ENCODE measurements around the gene MAML3.

MAML3 gene

GRCh38 chr4:140071806-140072205, 82.2 kb downstream of the MAML3 start:
- no peak for DNase-seq (ENCODE audit: low read depth, low spot score)

GRCh38 chr4:140070973-140071372, 83.0 kb downstream of the MAML3 start:
- DNase-seq (ENCODE audit: low read depth, low spot score): no peak

DNA sequence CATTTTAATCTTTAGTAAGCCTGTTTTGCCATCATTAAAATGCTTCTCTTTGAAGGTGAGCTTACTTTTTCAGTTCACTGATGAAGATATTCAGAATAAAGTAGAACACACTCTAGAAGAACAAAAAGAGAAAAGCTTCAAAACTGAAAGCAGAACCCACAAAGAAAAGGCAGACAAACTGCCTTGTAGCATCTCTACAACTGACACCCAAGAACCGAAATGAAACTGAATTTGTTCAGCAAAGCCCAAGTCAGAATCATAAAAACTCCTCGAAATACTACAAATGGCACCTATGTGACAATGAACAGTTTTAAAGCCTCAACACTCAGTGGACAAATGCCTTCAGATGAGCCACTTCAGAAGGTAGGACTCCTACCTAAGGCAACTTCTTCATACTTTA, 83.6 kb downstream of the MAML3 start:
- DNase-seq (ENCODE audit: low read depth, low spot score): no peak

DNA sequence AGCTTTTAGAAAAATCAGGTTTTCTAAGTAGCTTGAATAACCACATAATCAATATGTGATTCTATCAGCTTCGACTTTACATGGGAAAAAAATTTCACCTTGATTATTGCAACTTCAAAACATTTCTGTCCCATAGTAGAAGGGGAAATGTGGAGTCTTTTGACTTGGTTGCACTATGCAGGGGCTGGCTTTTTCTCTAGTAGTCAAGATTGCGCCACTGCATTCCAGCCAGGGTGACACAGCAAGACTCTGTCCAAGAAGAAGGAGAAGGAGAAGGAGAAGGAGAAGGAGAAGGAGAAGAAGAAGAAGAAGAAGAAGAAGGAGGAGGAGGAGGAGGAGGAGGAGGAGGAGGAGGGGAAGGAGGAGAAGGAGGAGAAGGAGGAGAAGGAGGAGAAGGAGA, 84.9 kb downstream of the MAML3 start:
- no peak for DNase-seq (ENCODE audit: low read depth, low spot score)

- no peak for DNase-seq (ENCODE audit: low read depth, low spot score)
Observed at GRCh38 chr4:140068271-140068670, 85.7 kb downstream of the MAML3 start.

- no peak for DNase-seq (ENCODE audit: low read depth, low spot score)
Observed at GRCh38 chr4:140066031-140066930, 87.7 kb downstream of the MAML3 start.

DNA sequence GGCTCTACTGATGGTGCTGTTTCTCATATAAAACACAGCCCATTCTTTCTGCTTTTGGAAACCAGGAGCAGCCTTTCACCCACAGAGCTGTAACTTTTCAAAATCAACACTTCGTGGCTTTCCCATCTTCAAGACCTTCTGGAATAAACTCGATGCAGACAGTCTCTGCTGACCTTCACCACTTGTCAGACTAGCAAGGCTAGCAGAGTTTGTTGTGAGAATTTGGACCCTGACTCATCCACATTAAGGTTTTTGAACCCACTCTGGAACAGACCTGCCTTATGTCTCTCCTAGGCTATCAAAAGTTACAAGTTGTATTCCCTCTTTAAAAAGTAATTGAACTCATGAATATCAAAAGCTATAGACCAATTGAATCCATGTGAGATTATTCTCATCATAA, 88.6 kb downstream of the MAML3 start:
- no peak for DNase-seq (ENCODE audit: low read depth, low spot score)

DNA sequence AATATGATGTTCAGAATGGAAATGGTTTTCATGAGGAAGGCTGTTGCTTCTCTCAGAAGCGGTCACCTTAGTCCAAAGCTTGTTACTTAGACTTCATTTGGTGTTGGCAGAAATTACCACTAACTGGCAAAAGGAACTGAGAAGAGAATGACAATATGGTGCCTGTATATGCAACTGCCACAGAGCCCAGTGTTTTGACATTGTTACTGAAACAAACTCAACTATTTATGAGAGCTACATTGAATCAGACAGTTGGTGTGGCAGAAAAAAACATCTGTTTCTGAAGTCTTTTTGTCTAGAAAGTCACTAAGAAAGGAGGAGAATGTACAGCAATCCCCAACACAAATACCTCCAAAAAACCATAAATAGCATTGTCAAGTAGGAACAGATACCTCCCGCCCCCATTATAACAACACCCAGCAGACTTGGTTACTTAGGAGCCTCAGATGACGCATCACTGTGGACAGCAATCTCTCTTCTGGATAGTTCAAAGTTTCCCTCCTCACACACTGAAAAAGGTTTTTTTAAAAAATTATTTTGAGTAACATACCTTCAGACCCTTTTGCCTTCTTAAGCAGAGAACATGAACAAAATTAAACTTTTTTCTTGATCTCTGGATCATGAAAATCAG, 92.2 kb downstream of the MAML3 start:
- no peak for DNase-seq (ENCODE audit: low read depth, low spot score)

DNA sequence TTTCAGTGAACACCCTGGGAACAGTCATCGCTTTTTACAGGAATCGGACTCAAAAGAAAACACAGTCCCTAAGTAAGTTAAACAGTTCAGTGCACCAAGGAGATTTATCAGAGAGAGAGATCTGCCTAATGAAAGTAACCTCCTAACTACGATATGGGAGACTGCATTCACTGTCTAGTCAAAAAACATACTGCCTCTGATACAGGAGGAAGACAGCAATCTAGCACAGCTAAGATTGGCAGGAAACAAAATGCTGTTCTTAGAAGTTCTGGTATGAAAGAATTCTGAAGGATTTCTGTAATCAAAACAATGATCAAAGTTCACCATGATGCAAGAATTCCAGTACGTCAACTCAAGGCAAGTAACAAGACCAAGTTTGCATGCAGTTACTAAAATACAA, 92.8 kb downstream of the MAML3 start:
- no peak for DNase-seq (ENCODE audit: low read depth, low spot score)

DNA sequence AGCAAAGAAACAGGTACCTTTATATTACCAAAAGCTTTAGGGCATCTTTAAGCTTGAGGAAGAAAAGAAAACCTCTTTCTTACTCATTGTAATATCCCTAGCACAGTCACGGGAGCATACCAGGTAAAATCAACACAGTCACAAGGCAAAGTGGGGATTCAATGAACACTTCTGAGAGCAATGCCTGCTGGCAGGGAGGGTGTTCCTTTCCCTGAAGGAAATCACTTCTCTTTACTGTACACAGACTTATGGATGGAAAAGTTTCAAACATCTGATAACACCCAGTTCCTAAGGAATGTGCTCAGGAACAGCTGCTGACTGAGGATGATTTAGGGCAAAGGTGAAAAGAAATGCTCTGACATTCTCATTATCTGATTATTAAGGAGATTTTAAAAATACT, 94.8 kb downstream of the MAML3 start:
- no peak for DNase-seq (ENCODE audit: low read depth, low spot score)

- no peak for DNase-seq (ENCODE audit: low read depth, low spot score)
Observed at GRCh38 chr4:140057701-140058100, 96.3 kb downstream of the MAML3 start.

GRCh38 chr4:140056015-140056414, 98.0 kb downstream of the MAML3 start:
- DNase-seq (ENCODE audit: low read depth, low spot score): no peak

- DNase-seq (ENCODE audit: low read depth, low spot score): no peak
Observed at GRCh38 chr4:140054861-140055260, 99.1 kb downstream of the MAML3 start.

- no peak for DNase-seq (ENCODE audit: low read depth, low spot score)
Observed at GRCh38 chr4:140053185-140053584, 100.8 kb downstream of the MAML3 start.

- DNase-seq (ENCODE audit: low read depth, low spot score): no peak
Observed at GRCh38 chr4:140052050-140052449, 101.9 kb downstream of the MAML3 start.

- no peak for DNase-seq (ENCODE audit: low read depth, low spot score)
Observed at GRCh38 chr4:140049849-140050637, 103.9 kb downstream of the MAML3 start.

DNA sequence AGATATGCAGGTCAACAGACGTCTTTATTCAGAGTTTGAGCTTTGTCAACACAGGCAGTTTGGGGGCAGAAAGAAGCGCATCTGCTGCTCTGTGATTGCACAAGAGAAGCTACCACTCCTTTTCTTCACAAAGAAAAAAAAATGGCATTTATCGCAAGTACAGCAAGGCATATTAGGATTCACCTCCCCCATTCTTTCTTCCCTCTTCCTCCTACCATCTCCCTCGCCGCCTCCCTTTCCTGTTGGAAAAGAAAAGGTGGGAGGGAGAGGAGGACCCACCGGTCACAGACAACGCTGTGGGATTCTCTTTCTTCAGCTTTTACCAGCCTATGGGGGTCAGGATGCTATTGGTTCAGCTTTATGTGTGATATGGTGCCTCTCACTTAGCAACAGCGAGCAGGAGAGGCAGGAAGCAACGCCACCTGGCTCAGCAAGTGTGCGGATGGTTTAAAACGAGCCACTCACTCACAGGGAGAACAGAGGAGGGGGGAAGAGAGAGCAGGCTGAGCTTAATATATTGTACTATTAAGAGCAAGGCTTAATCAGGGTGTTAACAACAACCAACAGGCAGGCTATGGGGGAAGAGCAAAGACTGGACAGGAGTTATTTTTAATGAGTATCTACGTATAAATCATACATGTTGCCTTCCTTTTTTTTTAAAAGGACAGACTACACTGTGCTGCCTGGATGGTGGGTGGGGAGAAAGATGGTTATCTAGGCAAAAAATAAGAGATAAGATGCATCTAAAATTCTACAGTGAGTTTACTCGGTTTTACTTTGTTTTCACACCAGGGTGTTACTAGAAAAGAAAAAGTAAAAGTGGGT, 104.7 kb downstream of the MAML3 start:
- DNase-seq (ENCODE audit: low read depth, low spot score): no peak

GRCh38 chr4:140048419-140048995, 105.5 kb downstream of the MAML3 start:
- no peak for DNase-seq (ENCODE audit: low read depth, low spot score)

GRCh38 chr4:140047786-140048185, 106.2 kb downstream of the MAML3 start:
- DNase-seq (ENCODE audit: low read depth, low spot score): no peak

GRCh38 chr4:140047017-140047640, 106.9 kb downstream of the MAML3 start:
- no peak for DNase-seq (ENCODE audit: low read depth, low spot score)

GRCh38 chr4:140046543-140046942, 107.4 kb downstream of the MAML3 start:
- no peak for DNase-seq (ENCODE audit: low read depth, low spot score)
